ENCODE data around the gene TOR4A.

GRCh38 chr9:137309368-137310188, 32.1 kb downstream of the TOR4A start:
- TF ChIP-seq ELF4 (CRISPR knock-in tag; IDR thresholded peaks at IDR 0.05): no peak
- TF ChIP-seq ZNF224 (CRISPR knock-in tag; IDR thresholded peaks at IDR 0.05): no peak
- no peak for TF ChIP-seq FOXA1 (IDR thresholded peaks at IDR 0.05; ENCODE audit: borderline replicate concordance)
- no peak for TF ChIP-seq RREB1 (CRISPR knock-in tag; IDR thresholded peaks at IDR 0.05)
- TF ChIP-seq DDX20 (tag; IDR thresholded peaks at IDR 0.05; ENCODE audit: low read depth): no peak
- no peak for TF ChIP-seq EZH2 (IDR thresholded peaks at IDR 0.05; ENCODE audit: borderline replicate concordance, low read depth, low read length)
- TF ChIP-seq HLTF (IDR thresholded peaks at IDR 0.05): no peak
- TF ChIP-seq CTCF (IDR thresholded peaks at IDR 0.05 in 2 of 3, conservative IDR thresholded peaks at IDR 0.05 in 1 of 3; ENCODE audit: insufficient read depth in 2 of 3, low read depth in 1 of 3, low read length in 3 of 3): no peak
- TF ChIP-seq TBL1XR1 (IDR thresholded peaks at IDR 0.05; ENCODE audit: low read length in 2 of 2): no peak
